B cell (primary cell): ENCODE measurements around the gene WDR6.

Experiments used
- CTCF ChIP-seq: fragments of 200-600 bp; IDR thresholded peaks from one replicate; pipeline ENCODE4 v1.8.0; 2022; ENCODE audit warnings: antibody characterized with exemption, mild to moderate bottlenecking
- EZH2 ChIP-seq: IDR thresholded peaks from 2 replicates; pipeline ENCODE4 v1.6.1; 2012; ENCODE audit warnings: borderline replicate concordance, low read depth, mild to moderate bottlenecking, moderate library complexity, low read length; ENCODE audit not compliant: insufficient read depth, poor library complexity, severe bottlenecking

- no peak for TF ChIP-seq CTCF
- TF ChIP-seq EZH2: no peak
Observed at GRCh38 chr3:49017971-49018706, 10.9 kb downstream of the WDR6 start, which contains the start of gene DALRD3.
